CD4-positive, alpha-beta T cell treated with Interleukin-17A for 1 hour (primary cell): ENCODE results near the gene MCOLN1.
"Not testable (repeated sequence)": the region's sequence is repeated elsewhere in the genome, so short reads cannot be mapped to it uniquely, and the experiment has no call there.

ENCODE experiments used
- DNase-seq: peaks from one replicate; pipeline ENCODE4 v3.0.0-alpha.2; 2020

MCOLN1 gene

GRCh38 chr19:7526059-7526929 lies 3.9 kb downstream of the MCOLN1 start:
- no peak for DNase-seq

- no peak for DNase-seq
Observed at GRCh38 chr19:7527516-7528191, 5.2 kb downstream of the MCOLN1 start.

GRCh38 chr19:7528192-7528519 lies 5.7 kb downstream of the MCOLN1 start:
- DNase-seq: no peak

GRCh38 chr19:7528522-7529245 lies 6.3 kb downstream of the MCOLN1 start:
- no peak for DNase-seq

- DNase-seq: no peak
Observed at GRCh38 chr19:7529246-7529600, 6.8 kb downstream of the MCOLN1 start.

GRCh38 chr19:7529610-7530490 lies 7.4 kb downstream of the MCOLN1 start:
- no peak for DNase-seq

- DNase-seq: no peak
Observed at GRCh38 chr19:7533281-7533885, 11.0 kb downstream of the MCOLN1 start.

GRCh38 chr19:7533925-7534480 lies 11.6 kb downstream of the MCOLN1 start:
- DNase-seq: peak; percentile 88

GRCh38 chr19:7534531-7535046 lies 12.2 kb downstream of the MCOLN1 start:
- DNase-seq: peak; percentile 29

- DNase-seq: peak; percentile 90
Observed at GRCh38 chr19:7535047-7535997, 12.9 kb downstream of the MCOLN1 start, which contains the start of gene PNPLA6. Gene PNPLA6, plus strand, starts transcription at chr19:7535717. Its CDS starts 72 bp downstream, at chr19:7535789.

- DNase-seq: no peak
Observed at GRCh38 chr19:7535998-7536695, 13.7 kb downstream of the MCOLN1 start.

GRCh38 chr19:7538990-7539389 lies 16.6 kb downstream of the MCOLN1 start:
- not testable (repeated sequence) for DNase-seq

- no peak for DNase-seq
Observed at GRCh38 chr19:7539827-7540425, 17.5 kb downstream of the MCOLN1 start.

GRCh38 chr19:7540761-7541474 lies 18.5 kb downstream of the MCOLN1 start:
- DNase-seq: no peak

- DNase-seq: no peak
Observed at GRCh38 chr19:7541475-7541824, 19.0 kb downstream of the MCOLN1 start.

- DNase-seq: no peak
Observed at GRCh38 chr19:7541828-7542443, 19.5 kb downstream of the MCOLN1 start.

GRCh38 chr19:7542556-7543348 lies 20.3 kb downstream of the MCOLN1 start:
- no peak for DNase-seq
